NCI-H1092 (cell line): Measurements from ENCODE around the gene UMAD1.

Experiments used
- DNase-seq: peaks from one replicate; lab custom pipeline; 2025; lab: John Stamatoyannopoulos, UW

UMAD1 gene

DNA sequence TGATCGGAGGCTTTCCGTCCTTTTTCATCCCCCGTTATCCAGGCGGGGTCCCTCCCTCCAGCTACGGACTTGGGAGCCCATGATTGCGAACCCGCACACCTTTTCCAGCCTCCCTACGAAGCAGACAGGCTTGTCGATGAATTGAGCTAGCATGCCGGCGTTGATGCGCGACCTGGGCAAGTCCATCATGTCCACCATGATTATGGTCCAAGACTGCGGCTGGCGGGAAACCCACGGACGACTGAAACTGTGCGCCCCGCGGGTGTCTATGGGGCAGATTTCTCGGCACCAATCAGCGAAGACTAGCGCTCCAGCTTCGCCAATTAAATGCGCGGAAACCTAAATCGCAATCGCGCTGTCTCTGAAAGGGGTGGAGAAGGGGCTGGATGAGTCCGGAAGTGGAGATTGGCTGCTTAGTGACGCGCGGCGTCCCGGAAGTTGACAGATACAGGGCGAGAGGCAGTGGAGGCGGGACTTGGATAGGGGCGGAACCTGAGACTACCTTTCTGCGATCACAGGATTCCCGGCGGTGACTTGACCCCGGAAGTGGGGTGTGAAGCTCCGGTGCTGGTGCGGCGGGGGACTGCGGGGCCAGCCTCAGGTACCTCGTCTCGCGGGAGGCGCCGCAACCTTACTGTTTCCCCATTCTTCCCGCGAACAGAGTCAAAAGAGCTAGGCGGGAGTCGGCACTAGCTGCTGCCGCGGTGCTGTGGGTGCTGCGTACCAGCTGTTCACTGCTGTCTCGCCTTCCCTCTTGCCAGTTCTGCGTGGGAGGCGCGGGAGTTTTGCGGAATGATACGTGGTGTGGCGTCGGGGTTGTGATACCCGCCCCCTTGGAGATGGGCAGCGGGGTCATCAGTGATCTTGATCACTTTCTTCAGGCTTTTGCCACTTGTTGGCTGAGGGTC is at the start of gene UMAD1:
TSS of gene UMAD1 (plus strand) at position 532 of the 908 bp plus-strand sequence. CDS start 32,620 bp downstream, outside the sequence.
- peak; percentile 100 for DNase-seq

- peak; percentile 9 for DNase-seq
Observed at GRCh38 chr7:7595451-7595850, 45.1 kb upstream of the UMAD1 start.

DNA sequence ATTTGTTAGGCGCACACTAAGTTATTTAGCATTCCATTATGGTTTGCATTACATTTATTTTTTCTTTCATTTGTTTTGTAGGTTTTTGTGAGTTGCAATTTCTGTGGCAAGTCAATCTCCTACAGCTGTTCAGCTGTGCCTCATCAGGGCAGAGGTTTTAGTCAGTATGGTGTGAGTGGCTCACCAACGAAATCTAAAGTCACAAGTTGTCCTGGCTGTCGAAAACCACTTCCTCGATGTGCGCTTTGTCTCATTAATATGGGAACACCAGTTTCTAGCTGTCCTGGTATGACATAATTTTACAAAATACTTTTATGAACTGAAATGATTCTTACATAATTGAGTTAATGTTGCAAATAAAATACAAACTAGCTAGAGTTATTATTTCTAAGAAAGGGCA is 44.4 kb upstream of the UMAD1 start:
- no peak for DNase-seq

DNA sequence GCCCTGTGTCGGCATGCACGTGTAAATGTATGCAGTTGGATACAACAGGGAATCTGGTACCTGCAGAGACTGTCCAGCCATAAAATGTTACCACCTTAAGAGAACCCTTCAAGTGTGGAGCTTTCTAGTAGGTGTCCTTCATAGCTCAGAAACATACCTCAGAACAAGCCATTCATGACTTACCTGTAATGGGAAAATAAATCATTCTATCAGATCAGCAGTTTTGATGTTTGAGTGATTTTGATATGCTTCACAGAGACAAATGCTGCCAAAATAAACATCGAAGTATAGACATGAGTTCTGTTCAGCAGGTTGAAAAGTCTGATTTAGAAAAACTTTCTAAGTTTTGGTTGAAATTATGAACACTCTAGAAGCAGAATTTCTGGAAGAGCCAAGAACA is 33.5 kb upstream of the UMAD1 start:
- no peak for DNase-seq

- no peak for DNase-seq
Observed at GRCh38 chr7:7609330-7609729, 31.2 kb upstream of the UMAD1 start.

DNA sequence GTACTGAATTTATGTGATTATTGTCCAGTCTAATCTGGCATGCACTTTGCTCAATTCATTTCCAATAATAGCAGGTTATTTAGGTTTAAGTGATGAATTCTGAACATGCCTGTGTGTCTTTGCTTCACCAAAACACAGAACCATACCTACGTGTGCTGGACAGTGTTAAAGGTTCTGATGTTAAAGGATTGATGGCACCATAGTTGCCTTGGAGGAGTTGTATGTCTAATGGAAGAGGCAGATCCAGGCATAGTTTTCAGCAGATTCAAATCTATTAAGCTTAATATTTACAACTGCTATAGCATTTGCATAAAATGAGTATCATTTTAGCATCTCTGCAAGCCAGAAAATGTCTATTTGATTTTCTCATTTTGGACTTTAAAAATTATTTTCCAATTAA is 28.0 kb upstream of the UMAD1 start:
- DNase-seq, result no peak

GRCh38 chr7:7613210-7613609 is 27.3 kb upstream of the UMAD1 start:
- DNase-seq, result no peak

DNA sequence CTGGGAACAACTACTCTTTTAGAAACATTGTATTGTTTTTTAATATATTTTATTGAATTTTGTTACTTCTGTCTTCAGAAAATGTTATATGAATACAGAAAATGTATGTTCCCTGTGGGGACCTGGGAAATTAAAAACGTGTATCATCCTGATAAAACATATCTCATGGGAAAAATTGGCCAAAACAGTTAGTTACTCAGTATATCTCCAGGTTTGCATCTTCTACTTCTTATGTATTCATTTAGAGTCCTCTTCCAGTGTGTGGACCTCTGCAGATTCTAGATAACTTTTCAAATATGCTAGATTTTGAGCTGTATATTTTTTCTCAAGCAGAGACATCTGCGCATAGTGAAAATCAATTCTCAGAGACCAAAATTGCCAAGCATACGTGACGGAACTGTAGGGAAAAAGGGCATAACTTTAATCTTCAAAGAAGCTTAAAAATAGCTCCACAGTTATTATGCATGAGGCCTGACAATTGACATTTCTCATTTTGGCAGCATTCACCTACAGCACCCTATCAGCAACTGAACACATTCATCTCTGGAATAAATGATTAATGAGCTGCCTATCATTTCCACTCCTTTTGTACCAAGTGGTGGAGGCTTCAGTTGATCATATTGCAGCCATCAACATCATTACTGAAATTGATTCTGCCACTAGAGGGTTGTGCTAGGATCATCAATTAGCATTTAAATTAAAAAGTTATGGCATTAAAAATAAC is 26.4 kb upstream of the UMAD1 start:
- no peak for DNase-seq

DNA sequence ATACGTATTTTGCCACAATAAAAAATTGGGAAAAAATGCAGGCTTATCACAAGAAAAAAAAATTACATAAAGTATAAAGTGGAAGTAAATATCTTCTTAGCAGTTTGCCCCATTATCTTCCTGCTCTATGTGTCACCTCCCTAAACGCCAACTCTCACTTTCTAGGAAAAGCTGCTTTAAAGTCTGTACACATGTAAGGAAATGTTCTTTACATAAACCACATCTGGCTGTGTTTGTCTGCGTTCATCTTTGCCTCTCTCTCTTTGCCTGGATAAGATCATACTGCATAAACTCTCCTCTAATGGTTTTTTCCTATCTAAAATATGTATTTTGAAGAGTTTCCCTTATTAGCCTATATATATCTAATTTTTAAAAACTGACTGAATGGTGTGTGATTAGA is 23.0 kb upstream of the UMAD1 start:
- DNase-seq, result no peak

- no peak for DNase-seq
Observed at GRCh38 chr7:7618410-7618809, 22.1 kb upstream of the UMAD1 start.

DNA sequence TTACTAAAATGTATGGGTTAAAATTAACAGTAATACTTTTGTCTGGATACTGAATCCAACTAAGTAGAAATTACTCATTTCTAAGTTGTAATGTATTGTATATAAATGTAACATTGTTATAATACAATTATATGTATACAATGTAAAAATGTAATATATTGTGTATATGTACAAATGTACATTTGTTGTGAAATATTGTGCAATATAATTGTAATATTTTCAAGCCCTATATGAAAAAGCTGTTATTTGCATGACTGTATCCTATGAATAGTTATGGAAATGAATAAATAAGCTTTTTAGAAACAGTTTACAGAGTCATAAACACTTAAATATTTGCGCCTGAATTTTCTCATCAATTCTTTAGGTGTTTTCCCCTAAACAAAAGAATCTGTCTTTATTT is 20.3 kb upstream of the UMAD1 start:
- DNase-seq, result no peak

GRCh38 chr7:7620644-7621210 is 19.8 kb upstream of the UMAD1 start:
- no peak for DNase-seq

GRCh38 chr7:7628476-7628875 is 12.1 kb upstream of the UMAD1 start:
- DNase-seq, result no peak

GRCh38 chr7:7630626-7631329 is 9.8 kb upstream of the UMAD1 start:
- DNase-seq, result no peak

DNA sequence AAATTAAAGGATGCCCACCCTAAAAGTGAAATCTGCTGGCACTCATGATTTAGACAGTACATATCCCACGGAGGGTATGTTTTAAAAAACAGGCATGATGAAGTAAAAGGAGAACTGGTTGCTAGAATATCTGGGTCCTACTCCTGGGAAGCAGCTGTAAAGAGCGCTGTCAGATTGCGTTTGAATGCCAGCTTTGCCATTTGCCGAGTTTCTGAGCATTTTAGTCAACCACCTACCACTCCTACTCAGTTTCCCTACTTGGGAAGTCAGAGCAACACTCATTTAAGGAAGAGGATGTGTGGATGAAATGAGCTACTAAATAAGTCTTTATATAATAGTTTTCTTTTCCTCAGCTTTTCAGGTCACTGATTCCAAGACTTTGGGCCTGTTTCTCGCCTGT is 1.1 kb upstream of the UMAD1 start:
- DNase-seq, result no peak

DNA sequence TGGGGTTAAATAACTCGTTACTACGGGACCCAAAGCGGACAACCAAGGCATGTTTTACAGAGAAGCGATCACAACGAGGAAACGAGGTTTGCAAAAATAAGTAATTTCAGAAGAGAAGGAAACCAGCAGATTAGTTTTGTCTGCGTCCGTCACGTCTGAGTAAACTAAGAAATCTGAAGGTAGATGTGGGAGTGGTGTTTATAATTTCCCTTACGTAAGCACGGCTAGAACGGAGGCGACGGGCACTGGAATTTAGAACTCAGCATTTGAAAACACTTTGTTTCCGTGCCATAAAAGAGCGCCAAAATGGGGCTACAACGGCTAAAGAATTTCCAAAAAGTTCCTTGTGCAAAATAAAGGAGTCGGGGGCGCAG is 718 bp upstream of the UMAD1 start:
- peak; percentile 27 for DNase-seq

DNA sequence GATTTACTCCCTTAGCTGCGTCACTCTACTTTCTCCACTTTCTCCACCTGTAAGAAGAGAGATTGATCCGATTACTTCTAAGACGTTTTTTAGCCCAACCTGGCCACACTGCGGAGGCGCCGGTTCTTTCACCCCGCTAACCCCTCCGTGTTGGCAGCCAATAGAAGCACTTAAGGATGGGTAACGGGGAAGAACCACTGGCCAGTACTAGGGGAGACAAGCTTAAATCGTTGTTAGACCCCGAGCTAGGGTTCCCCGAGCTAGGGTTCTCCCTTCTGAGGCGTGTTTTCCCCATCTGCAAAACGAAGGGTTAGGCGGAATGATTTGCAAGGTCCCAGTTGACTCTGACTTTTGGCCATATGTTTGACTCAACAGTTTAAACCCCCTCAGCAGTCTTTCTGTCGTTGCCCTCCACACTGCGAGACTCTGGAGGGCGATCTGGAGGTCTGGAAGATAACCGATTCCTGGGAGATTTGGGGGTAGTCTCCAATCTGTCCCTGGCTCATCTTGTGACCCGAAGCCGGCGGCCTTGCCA is 644 bp downstream of the UMAD1 start:
- DNase-seq, result no peak

DNA sequence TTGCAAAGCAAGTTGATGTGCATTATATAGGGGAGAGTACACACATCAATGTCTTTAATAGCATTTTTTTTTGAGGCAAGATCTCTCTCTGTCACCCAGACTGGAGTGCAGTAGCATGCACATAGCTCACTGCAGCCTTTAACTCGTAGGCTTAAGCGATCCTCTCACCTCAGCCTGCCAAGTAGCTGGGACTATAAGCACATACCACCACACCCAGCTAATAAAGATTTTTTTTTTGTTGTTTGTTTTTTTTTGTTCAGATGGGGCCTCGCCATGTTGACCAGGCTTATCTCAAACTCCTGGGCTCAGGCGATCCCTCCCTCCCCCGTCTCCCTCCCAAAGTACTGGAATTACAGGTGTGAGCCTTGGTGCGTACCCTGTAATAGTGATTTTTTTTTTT is 1.5 kb downstream of the UMAD1 start:
- no peak for DNase-seq

DNA sequence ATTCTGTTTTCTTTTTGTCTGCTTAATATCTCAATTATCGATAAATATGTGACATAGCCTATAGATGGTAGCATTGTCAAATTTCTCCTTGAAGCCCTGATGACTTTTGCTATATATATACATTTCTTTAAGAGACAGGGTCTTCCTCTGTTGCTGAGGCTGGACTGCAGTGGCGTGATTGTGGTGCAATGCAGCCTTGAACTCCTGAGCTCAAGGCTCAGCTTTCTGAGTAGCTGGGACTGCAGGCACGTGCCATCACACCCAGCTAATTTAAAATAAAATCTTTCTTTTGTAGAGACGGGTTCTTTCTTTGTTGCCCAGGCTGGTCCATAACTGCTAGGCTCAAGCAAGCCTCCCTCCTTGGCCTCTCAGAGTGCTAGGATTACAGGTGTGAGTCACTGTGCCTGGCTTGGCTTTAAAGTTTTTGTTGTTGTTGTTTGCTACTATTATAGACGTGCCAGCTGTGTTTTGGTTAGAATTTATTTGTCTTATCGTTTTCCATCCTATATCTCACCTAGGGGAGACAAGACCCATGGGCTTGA is 7.0 kb downstream of the UMAD1 start:
- DNase-seq, result no peak

DNA sequence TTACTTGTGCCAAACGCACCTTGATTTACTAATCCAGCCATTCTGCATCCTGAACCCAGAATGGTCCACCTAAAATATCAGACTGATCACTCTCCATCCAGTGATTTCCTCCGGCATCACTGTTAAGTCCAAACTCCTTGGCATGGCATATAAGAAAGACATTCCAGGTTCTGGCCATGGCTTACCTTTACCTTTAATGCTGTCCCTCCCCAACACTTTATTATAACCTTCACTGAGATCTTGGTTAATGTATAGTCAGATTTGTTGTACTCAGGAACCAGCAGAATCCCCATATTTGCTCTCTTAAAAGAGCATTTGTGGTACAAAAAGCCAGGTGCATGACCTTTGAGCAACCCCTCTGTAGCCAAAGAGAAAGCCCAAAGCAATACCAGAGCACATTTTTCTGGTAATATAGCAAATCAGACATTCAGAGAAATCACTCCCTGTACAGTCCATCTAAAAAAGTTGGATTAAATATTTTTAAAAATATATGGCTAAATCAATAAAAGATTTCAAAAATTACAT is 10.2 kb downstream of the UMAD1 start:
- DNase-seq, result no peak

DNA sequence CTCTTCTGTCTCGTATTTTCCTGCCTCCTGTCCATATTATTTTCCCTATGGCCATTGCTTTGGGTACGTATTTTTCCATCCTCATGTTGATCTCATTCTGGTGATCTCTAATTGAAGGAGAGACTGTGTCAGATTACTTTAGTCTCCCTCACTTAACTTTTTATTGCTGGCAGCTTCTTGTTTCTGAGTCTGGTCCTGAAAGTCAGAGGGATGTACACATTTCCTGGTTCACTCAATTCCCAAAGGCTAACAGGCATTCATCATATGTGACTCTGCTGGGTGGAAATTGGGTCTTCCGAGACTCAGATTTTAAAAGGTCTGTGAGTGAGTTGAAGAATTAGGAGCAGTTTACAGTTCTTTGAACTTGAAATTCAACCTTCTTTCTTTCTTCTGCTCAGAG is 10.9 kb downstream of the UMAD1 start:
- DNase-seq, result no peak
